ENCODE data around the gene MRGPRF. TPM values are rescaled to one million over a fixed set of nuclear protein-coding genes. Genes with fewer than 3 reads are reported as not detected.

MRGPRF gene
- total and polyA plus RNA-seq, 2 of the 8 experiments (the other 6 are each of a cell fraction or from before 2014, with no cell fraction given), result 7.5 to 11.0 TPM

GRCh38 chr11:69034123-69034867 is 21.2 kb upstream of the MRGPRF start:
- Histone ChIP-seq H3K4me3 (ENCODE audit: extremely low read depth in 1 of 4, insufficient read depth in 2 of 4, low read depth in 3 of 4, low read length in 4 of 4) (no peak overlapping the region), H2BK20ac (ENCODE audit: low read length) (no peak overlapping the region), H4K5ac (ENCODE audit: insufficient read length, low read depth, low read length) (no peak overlapping the region), H3K23me2 (ENCODE audit: low read depth, low read length) (no peaks in the 10 kb centered on the region), H2BK120ac (replicated peaks; ENCODE audit: low read depth, low read length) (no peak overlapping the region), H3K4me1 (replicated peaks in 1 of 4; ENCODE audit: control insufficient read depth in 3 of 4, insufficient read depth in 4 of 4, low read length in 3 of 4) (peaks cover 0 to 9% (median 3%) of the 10 kb centered on the region in 4 experiments; a peak in 4 of 7 replicates), H3K14ac (ENCODE audit: insufficient read length) (no peak overlapping the region), H3K79me1 (ENCODE audit: low read depth, low read length) (no peaks in the 10 kb centered on the region), H2BK5ac (ENCODE audit: low read depth, low read length) (no peak overlapping the region), H2AFZ (ENCODE audit: low read length) (peak overlapping the region; percentile 68; the same call in 1 of the 2 replicates), H4K8ac (ENCODE audit: extremely low read depth, insufficient read depth, low read length) (no peak overlapping the region), H4K91ac (replicated peaks; ENCODE audit: insufficient read length, low read length) (no peak overlapping the region), H3K79me2 (ENCODE audit: control insufficient read depth in 1 of 2, insufficient read depth in 2 of 2, low read length in 2 of 2) (no peaks in the 10 kb centered on the region), H3K9me3 (ENCODE audit: insufficient read depth in 2 of 2, low read depth in 1 of 2, low read length in 1 of 2) (no peaks in the 10 kb centered on the region), H3K4me2 (ENCODE audit: insufficient read depth in 1 of 2, low read depth in 2 of 2, low read length in 2 of 2) (no peak overlapping the region), H2BK12ac (ENCODE audit: low read depth, low read length) (no peak overlapping the region), H3K56ac (replicated peaks; ENCODE audit: insufficient read length, low read depth, low read length) (no peak overlapping the region), H3K23ac (ENCODE audit: insufficient read length) (no peak overlapping the region), H3K36me3 (ENCODE audit: control insufficient read depth in 2 of 4, insufficient read depth in 4 of 4, low read length in 3 of 4) (no peaks in the 10 kb centered on the region), H4K20me1 (replicated peaks in 1 of 2; ENCODE audit: control insufficient read depth in 1 of 2, insufficient read depth in 2 of 2, low read length in 2 of 2) (no peaks in the 10 kb centered on the region), H3K27ac (ENCODE audit: low read depth, low read length) (no peak overlapping the region), H3K27me3 (replicated peaks in 1 of 4; ENCODE audit: control insufficient read depth in 3 of 4, extremely low read depth in 1 of 4, insufficient read depth in 3 of 4, low read length in 3 of 4) (no peaks in the 10 kb centered on the region), H3K9ac (replicated peaks in 1 of 4; ENCODE audit: extremely low read depth in 1 of 4, low read depth in 3 of 4, low read length in 3 of 4) (no peak overlapping the region), H3K18ac (ENCODE audit: extremely low read depth, low read length) (no peak overlapping the region), H3K4ac (replicated peaks; ENCODE audit: insufficient read length, low read depth, low read length) (no peak overlapping the region), H2BK15ac (ENCODE audit: low read length) (no peak overlapping the region), H2AK5ac (ENCODE audit: low read depth, low read length) (no peak overlapping the region)
- TF ChIP-seq EP300 (IDR thresholded peaks at IDR 0.05; ENCODE audit: borderline replicate concordance in 1 of 2, low read depth in 2 of 2, low read length in 2 of 2), result no peak
- TF ChIP-seq BCL11A (IDR thresholded peaks at IDR 0.05; ENCODE audit: low read depth in 2 of 2, low read length in 2 of 2), result no peak
- TF ChIP-seq TAF1 (IDR thresholded peaks at IDR 0.05; ENCODE audit: low read depth, low read length), result no peak
- TF ChIP-seq ATF2 (IDR thresholded peaks at IDR 0.05; ENCODE audit: low read length), result no peak
- TF ChIP-seq CEBPB (IDR thresholded peaks at IDR 0.05; ENCODE audit: low read depth, low read length), result no peak
- TF ChIP-seq CREB1 (IDR thresholded peaks at IDR 0.05), result no peak
- TF ChIP-seq CHD2 (IDR thresholded peaks at IDR 0.05; ENCODE audit: low read length), result no peak
- TF ChIP-seq MAFK (IDR thresholded peaks at IDR 0.05; ENCODE audit: low read depth, low read length), result no peak
- no peak for TF ChIP-seq CHD1 (IDR thresholded peaks at IDR 0.05; ENCODE audit: low read depth, low read length)
- DNase-seq (ENCODE audit: low read depth in 1 of 2, low spot score in 2 of 2) (no peak), FAIRE-seq (no peak)
- CTCF ChIA-PET (ENCODE audit: partially characterized antibody), result interaction anchor here (1.0 to 4.2 kb wide), 10 partner anchors 10 to 236 kb away, joined by 3 to 25 read pairs (median 3); partner anchors contain the start of gene MRGPRF
- WGBS, 2 experiments (ENCODE audit: extremely low coverage in 1 of 2, insufficient coverage in 1 of 2, insufficient read length in 1 of 2, insufficient replicate concordance in 2 of 2, low coverage in 1 of 2, low lambda C conversion rate in 2 of 2, missing lambda C conversion rate in 1 of 2), result 91% methylated on average over 22 of the region's 22 CpGs; no CpG with 5 or more reads in 1 of the 2 experiments
- POLR2A ChIA-PET (ENCODE audit: partially characterized antibody), result interaction anchor here (0.5 kb wide), 1 partner anchor 27 kb away, joined by 4 read pairs; no protein-coding TSS in a partner anchor

All from H1 (cell line).